H1 (cell line): ENCODE measurements around the gene PDHB. TPM values are rescaled to one million over a fixed set of nuclear protein-coding genes. Genes with fewer than 3 reads are reported as not detected.

ENCODE experiments used
- CHD7 ChIP-seq: fragments of 300-600 bp; sonication (generic); IDR thresholded peaks from 2 replicates; pipeline ENCODE4 v1.7.1; 2012; ENCODE audit warnings: low read length, moderate library complexity, mild to moderate bottlenecking, inconsistent platforms; ENCODE audit not compliant: insufficient replicate concordance
- HDAC2 ChIP-seq, 2 experiments: fragments of 300-600 bp in 1 of 2; sonication (generic) in 1 of 2; IDR thresholded peaks; 2 replicates each; pipeline ENCODE4 v1.6.1; 2011 to 2012; ENCODE audit warnings: low read depth in 2 of 2, low read length in 2 of 2, mild to moderate bottlenecking in 2 of 2, moderate library complexity in 2 of 2, borderline replicate concordance in 1 of 2, inconsistent platforms in 1 of 2
- NANOG ChIP-seq: IDR thresholded peaks from 2 replicates; pipeline ENCODE4 v1.6.1; 2011; ENCODE audit warnings: low read length, low read depth, mild to moderate bottlenecking, inconsistent platforms; ENCODE audit not compliant: insufficient read depth, poor library complexity, severe bottlenecking
- RBBP5 ChIP-seq: IDR thresholded peaks from 2 replicates; pipeline ENCODE4 v1.7.1; 2012; ENCODE audit warnings: low read depth, mild to moderate bottlenecking, inconsistent platforms, low read length, moderate library complexity, borderline replicate concordance
- RXRA ChIP-seq: IDR thresholded peaks from 2 replicates; pipeline ENCODE4 v1.6.1; 2011; ENCODE audit warnings: low read depth, mild to moderate bottlenecking, low read length, moderate library complexity; ENCODE audit not compliant: insufficient read depth
- SP2 ChIP-seq: IDR thresholded peaks from 2 replicates; pipeline ENCODE4 v1.6.1; 2012; ENCODE audit warnings: mild to moderate bottlenecking, low read length, inconsistent platforms
- polyA plus RNA-seq, 7 experiments: library from polyadenylated mRNA; depleted of rRNA in 3 of 7; stranded (reverse) in 5 of 7; unstranded in 2 of 7; fragments of >200 nt in 5 of 7; fragments of 200-250 nt in 2 of 7; gene quantifications; 1 replicate in 5 of 7; 2 replicates in 1 of 7; 4 replicates in 1 of 7; pipeline versions ENCODE4 v1.2.1 to v1.2.3, GENCODE V29; 2011 to 2013; ENCODE audit warnings: missing spikeins in 2 of 7, mixed read lengths in 2 of 7
- total RNA-seq: library from RNA; stranded (reverse); fragmentation: NEBNext Ultra II Directional; extraction: Animal tissue kit (Norgen Biotek cat#: 25700); gene quantifications from 2 replicates; pipeline ENCODE4 v1.2.1, GENCODE V29; 2021

PDHB gene
- total and polyA plus RNA-seq, 2 of the 8 experiments (the other 6 are each of a cell fraction or from before 2014, with no cell fraction given) = 90.4 to 140 TPM

DNA sequence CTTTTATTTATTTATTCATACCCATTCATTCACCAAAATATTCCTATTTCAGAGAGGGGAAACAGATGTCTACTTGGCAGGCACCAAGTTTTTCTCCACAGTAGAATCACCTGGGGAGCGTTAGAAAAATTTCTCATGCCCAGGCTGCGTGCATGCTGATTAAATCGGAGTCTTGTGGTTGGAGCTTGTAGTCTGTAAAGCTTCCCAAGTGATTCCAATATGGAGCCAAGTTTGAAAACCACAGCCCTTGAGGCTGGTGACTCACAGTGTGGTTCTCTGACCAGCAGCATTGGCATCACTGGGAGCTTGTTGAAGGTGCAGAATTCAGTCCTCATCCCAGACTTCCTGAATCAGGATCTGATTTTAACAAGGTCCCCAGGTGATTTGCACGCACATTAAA, 49.7 kb downstream of the PDHB start (continued):
- TF ChIP-seq CHD7 = no peak
- TF ChIP-seq RXRA = no peak
- TF ChIP-seq RBBP5 = no peak
- no peak for TF ChIP-seq NANOG
- TF ChIP-seq SP2 = no peak
- no peak for TF ChIP-seq HDAC2 (IDR thresholded peaks at IDR 0.05; ENCODE audit: borderline replicate concordance in 1 of 2, low read depth in 2 of 2, low read length in 2 of 2)
